Thyroid gland (tissue), 4 donors: Measurements from ENCODE around the gene ZNF775. TPM values are rescaled to one million over a fixed set of nuclear protein-coding genes. Genes with fewer than 3 reads are reported as not detected.

Source experiments
- DNase-seq, 2 donors: peaks; one replicate each; pipeline ENCODE4 v3.0.0-alpha.2; 2019
- H3K27ac ChIP-seq, 3 donors: fragments of 200-600 bp; sonication (generic); 1 replicate in 2 of 3; 2 replicates in 1 of 3; pipeline ENCODE4 v1.5.1; 2016 to 2019; ENCODE audit warnings: mild to moderate bottlenecking in 1 of 3, moderate library complexity in 1 of 3
- H3K27me3 ChIP-seq: fragments of 200-600 bp; sonication (generic); one replicate; pipeline ENCODE4 v1.5.1; 2019
- H3K36me3 ChIP-seq, 2 donors: fragments of 200-600 bp; sonication (generic); one replicate each; pipeline ENCODE4 v1.5.1; 2016 to 2019
- H3K4me1 ChIP-seq, 2 donors: fragments of 200-600 bp; sonication (generic); one replicate each; pipeline ENCODE4 v1.5.1; 2017 to 2019
- H3K4me3 ChIP-seq, 3 donors: fragments of 200-600 bp; sonication (generic); replicated peaks in 1 of 3; 1 replicate in 2 of 3; 2 replicates in 1 of 3; pipeline ENCODE4 v1.5.1; 2016; ENCODE audit warnings: mild to moderate bottlenecking in 1 of 3
- H3K9me3 ChIP-seq: fragments of 200-600 bp; sonication (generic); one replicate; pipeline ENCODE4 v1.5.1; 2017
- CTCF ChIP-seq, 6 experiments: fragments of 200-600 bp in 3 of 6; fragments of 450-650 bp in 3 of 6; sonication (generic) in 3 of 6; IDR thresholded peaks; one replicate each; pipeline ENCODE4 v1.5.1; 2016 to 2019; ENCODE audit warnings: antibody characterized with exemption in 6 of 6, mild to moderate bottlenecking in 2 of 6, inconsistent platforms in 1 of 6, moderate library complexity in 1 of 6
- POLR2A ChIP-seq, 2 donors: fragments of 450-650 bp; IDR thresholded peaks; one replicate each; pipeline ENCODE4 v1.6.1; 2017; ENCODE audit warnings: antibody characterized with exemption in 2 of 2, mild to moderate bottlenecking in 2 of 2, moderate library complexity in 1 of 2
- WGBS, 2 donors: methylation state at CpG; one replicate each; pipeline ENCODE4 v1.1.5; 2017; 5-methylcytosine and 5-hydroxymethylcytosine counted together
- intact Hi-C: fragments of 100-400 bp; cut with DNase I; formaldehyde crosslinking; loops from one replicate; pipeline ENCODE4 v1.15.1; 2023
- total RNA-seq, 4 donors: library from RNA; depleted of rRNA; stranded (reverse); fragments of >200 nt; gene quantifications; one replicate each; pipeline ENCODE4 v1.2.3, GENCODE V29; 2016

The ZNF775 gene
- total RNA-seq, 4 donors from 2014 or later, result 4.3 to 7.5 (median 6.3) TPM

DNA sequence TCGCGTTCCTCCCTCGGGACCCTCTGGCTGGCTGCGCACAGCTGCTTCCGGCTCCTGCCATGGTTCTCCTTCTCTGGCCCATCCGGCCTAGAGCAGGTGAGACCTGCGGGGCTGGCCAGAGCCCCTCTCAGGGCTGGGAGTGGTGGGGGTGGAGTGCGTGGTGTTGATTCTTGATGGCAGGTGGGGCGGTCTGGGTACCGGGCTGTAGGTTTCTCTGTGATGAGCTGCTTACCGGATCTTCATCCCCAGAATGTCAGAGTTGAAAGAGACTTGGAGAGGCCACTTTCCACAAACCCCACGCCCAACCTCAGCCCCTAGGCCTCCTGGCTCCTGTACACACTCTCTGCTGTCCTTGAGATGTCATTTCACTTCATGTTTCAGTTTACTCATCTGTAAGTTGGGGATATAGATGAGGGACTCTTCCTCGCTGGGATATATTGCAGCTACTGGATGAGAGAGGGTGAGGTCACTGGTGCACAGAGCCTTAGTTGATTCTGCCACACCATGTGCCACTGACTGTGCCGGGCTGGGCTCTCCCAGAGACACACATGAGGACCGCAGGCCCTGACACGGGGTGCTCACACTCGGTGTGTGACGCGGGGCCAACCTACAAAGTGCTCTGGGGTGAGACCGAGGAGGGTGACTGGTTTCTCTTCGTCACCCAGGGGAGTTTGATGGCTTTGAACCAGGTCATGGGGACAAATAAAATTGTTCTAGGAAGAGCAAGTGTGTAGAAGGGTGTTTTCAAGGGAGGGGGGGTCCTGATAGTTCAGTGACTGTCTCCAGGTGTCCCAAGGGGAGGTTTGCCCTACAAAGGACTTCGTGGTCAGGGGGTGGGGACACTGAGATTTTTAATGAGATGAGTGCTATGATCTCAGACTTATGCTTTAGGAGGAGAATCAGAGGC, 29.5 kb downstream of the ZNF775 start:
- Histone ChIP-seq H3K4me3 (no peak overlapping the region), H3K4me1 (peaks cover 60 to 78% of the 10 kb centered on the region in 2 donors), H3K27me3 (no peaks in the 10 kb centered on the region), H3K9me3 (no peaks in the 10 kb centered on the region), H3K27ac (peak overlapping the region; percentile 75 to 87 (median 86)), H3K36me3 (no peaks in the 10 kb centered on the region)
- TF ChIP-seq POLR2A (IDR thresholded peaks at IDR 0.05) (peak in 1 of 2 donors; percentile 48), CTCF (IDR thresholded peaks at IDR 0.05) (no peak)
- DNase-seq, result peak; percentile 84 to 97
- intact Hi-C loops, result loop anchor here (5.0 kb wide), 1 partner anchor 36 kb away; no protein-coding TSS in a partner anchor
- WGBS, 2 donors, result 57 to 64% methylated on average over 18 to 22 of the region's 22 CpGs

DNA sequence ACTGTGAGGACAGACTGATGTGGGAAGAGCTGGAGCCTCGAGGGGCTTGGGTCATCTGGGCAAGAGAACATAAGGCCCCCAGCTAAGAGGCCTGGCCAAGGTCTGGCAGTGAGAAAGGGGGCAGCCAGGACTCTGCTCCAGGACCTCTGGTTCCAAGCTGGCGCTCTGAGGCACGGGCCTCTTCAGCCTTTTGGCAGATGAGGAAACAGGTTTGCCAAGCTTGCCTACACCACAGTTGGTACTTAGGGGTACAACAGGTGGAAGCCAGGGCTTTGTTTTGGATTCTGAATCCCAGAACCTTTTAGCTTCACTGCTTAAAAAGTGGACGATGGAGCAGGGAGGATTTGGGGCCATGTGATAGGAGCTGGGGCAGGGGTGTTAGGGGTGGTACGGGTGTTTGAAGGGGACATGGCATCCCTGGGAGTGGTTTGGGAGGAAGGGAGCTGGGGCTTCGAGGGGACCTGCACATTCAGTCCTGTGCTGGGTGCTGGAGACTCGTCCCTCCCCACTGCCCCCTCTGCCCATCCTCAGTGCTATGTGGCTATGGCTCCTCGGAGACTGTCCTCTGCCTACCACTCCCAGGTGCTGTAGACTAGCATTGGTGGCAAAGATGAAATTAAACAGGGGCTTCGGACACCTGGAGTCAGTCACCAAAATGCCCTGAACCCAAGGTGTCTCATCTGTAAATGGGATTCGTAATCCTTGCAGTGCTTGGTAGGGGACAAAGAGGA, 30.3 kb downstream of the ZNF775 start:
- H3K4me3 ChIP-seq, result no peak overlapping the region
- no peaks in the 10 kb centered on the region for H3K27me3 ChIP-seq
- intact Hi-C loops, result loop anchor here (5.0 kb wide), 1 partner anchor 37 kb away; no protein-coding TSS in a partner anchor
- H3K27ac ChIP-seq, result peak overlapping the region; percentile 75 to 87 (median 86)
- no peaks in the 10 kb centered on the region for H3K9me3 ChIP-seq
- peak; percentile 68 to 73 for DNase-seq
- peaks cover 56 to 70% of the 10 kb centered on the region in 2 donors for H3K4me1 ChIP-seq
- 71 to 86% methylated on average over 9 to 10 of the region's 10 CpGs for WGBS, 2 donors
- TF ChIP-seq CTCF (IDR thresholded peaks at IDR 0.05) (no peak), POLR2A (IDR thresholded peaks at IDR 0.05) (no peak)
- H3K36me3 ChIP-seq, result no peaks in the 10 kb centered on the region

- Histone ChIP-seq H3K27ac (peak overlapping the region; percentile 75 to 87 (median 86)), H3K4me3 (no peak overlapping the region), H3K4me1 (peaks cover 56 to 74% of the 10 kb centered on the region in 2 donors), H3K9me3 (no peaks in the 10 kb centered on the region), H3K36me3 (no peaks in the 10 kb centered on the region), H3K27me3 (no peaks in the 10 kb centered on the region)
- WGBS, 2 donors, result 93% methylated on average over 7 of the region's 7 CpGs
- intact Hi-C loops, result no loop called here
- TF ChIP-seq POLR2A (IDR thresholded peaks at IDR 0.05) (no peak), CTCF (IDR thresholded peaks at IDR 0.05) (no peak)
- DNase-seq, result no peak
Measured at GRCh38 chr7:150410131-150410530, 31.0 kb downstream of the ZNF775 start.

DNA sequence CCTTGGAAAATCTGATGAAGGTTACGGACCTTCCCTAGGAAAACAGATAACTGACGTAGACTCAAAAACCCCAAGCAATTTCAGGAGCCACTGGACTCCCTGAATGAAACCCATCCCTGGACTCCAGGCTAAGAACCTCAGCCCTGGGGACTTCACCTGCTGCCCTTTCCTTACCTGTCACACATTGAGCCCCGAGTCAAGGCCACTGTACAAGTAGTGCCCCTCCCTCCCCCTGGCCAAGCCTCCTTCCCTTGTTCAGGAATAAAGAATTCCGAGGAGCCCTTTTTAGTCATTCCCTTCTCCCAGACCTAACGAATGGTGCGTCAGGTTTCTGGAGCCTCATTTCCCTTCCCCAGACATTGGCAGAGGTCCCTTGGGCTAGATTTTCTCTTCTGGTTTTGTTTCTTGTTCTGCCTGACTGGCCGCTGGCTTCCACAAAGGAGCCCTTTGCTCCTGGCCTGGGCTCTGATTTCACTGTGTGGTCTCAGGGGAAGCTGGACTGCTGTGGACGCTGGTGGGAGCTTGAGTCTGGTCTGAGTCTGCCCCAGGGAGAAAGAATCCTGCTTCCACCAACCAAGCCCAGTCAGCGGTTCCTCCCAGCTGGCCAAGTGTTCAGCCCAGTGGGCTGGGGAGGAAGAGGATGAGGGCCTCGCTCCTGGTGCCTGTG, 31.7 kb downstream of the ZNF775 start:
- Histone ChIP-seq H3K4me3 (no peak overlapping the region), H3K27me3 (no peaks in the 10 kb centered on the region), H3K27ac (peak overlapping the region; percentile 75 to 87 (median 86)), H3K4me1 (peaks cover 60 to 74% of the 10 kb centered on the region in 2 donors), H3K9me3 (no peaks in the 10 kb centered on the region), H3K36me3 (no peaks in the 10 kb centered on the region)
- DNase-seq, result peak; percentile 77
- intact Hi-C loops, result no loop called here
- TF ChIP-seq CTCF (IDR thresholded peaks at IDR 0.05) (no peak), POLR2A (IDR thresholded peaks at IDR 0.05) (peak in 1 of 2 donors; percentile 55)
- WGBS, 2 donors, result 39 to 44% methylated on average over 9 to 10 of the region's 10 CpGs
